Kidney (tissue), 14 donors: Measurements from ENCODE around the gene HOXB3. TPM values are rescaled to one million over a fixed set of nuclear protein-coding genes. Genes with fewer than 3 reads are reported as not detected.

Experiments used
- DNase-seq, 5 donors: peaks; one replicate each; pipeline ENCODE4 v3.0.0-alpha.2; 2013 to 2020
- FAIRE-seq: peaks from 2 replicates; lab custom pipeline; 2012; peaks lifted over from hg19 to GRCh38; lab: Jason Lieb, UNC
- H3K27ac ChIP-seq, 2 donors: one replicate each; pipeline ENCODE4 v1.7.0; 2013; ENCODE audit warnings: low read depth in 2 of 2, low read length in 2 of 2, inconsistent platforms in 1 of 2
- H3K27me3 ChIP-seq: one replicate; pipeline ENCODE4 v1.7.1; 2013; ENCODE audit warnings: low read length, inconsistent platforms; ENCODE audit not compliant: control insufficient read depth, insufficient read depth
- H3K36me3 ChIP-seq, 3 donors: one replicate each; pipeline versions ENCODE4 v1.7.0 to v1.7.1; 2013; ENCODE audit warnings: low read length in 3 of 3, control low read depth in 1 of 3, inconsistent platforms in 1 of 3; ENCODE audit not compliant: insufficient read depth in 3 of 3, control insufficient read depth in 2 of 3
- H3K4me1 ChIP-seq, 3 donors: one replicate each; pipeline versions ENCODE4 v1.7.0 to v1.7.1; 2013; ENCODE audit warnings: low read length in 3 of 3, inconsistent platforms in 1 of 3, low read depth in 1 of 3; ENCODE audit not compliant: control insufficient read depth in 2 of 3, insufficient read depth in 2 of 3
- H3K4me3 ChIP-seq, 3 donors: one replicate each; pipeline versions ENCODE4 v1.7.0 to v1.8.1; 2013; ENCODE audit warnings: low read length in 3 of 3, control low read depth in 1 of 3, inconsistent platforms in 1 of 3
- H3K9ac ChIP-seq, 3 donors: one replicate each; pipeline versions ENCODE4 v1.7.0 to v1.7.1; 2013; ENCODE audit warnings: low read length in 3 of 3, control low read depth in 1 of 3, inconsistent platforms in 1 of 3
- H3K9me3 ChIP-seq, 3 donors: one replicate each; pipeline versions ENCODE4 v1.7.0 to v1.7.1; 2013; ENCODE audit warnings: low read length in 3 of 3, control low read depth in 1 of 3, inconsistent platforms in 1 of 3; ENCODE audit not compliant: control insufficient read depth in 2 of 3, insufficient read depth in 1 of 3
- intact Hi-C: fragments of 100-400 bp; cut with DNase I; formaldehyde crosslinking; loops from one replicate; pipeline ENCODE4 v1.11.1; 2022
- polyA plus RNA-seq: library from polyadenylated mRNA; stranded (reverse); fragments of 350-450 nt; fragmentation: Illumina TruSeq; extraction: RNeasy Lipid Tissue Mini Kit (QIAGEN cat#74804); gene quantifications from one replicate; pipeline ENCODE4 v1.2.3, GENCODE V29; 2014; ENCODE audit warnings: low read depth, low replicate concordance; ENCODE audit not compliant: insufficient read depth
- total RNA-seq: library from RNA; stranded (reverse); fragmentation: NEBNext Ultra II Directional; extraction: Animal tissue kit (Norgen Biotek cat#: 25700); gene quantifications from one replicate; pipeline ENCODE4 v1.2.1, GENCODE V29; 2021
- TF ChIP-seq, protein P1 (sequence below): IDR thresholded peaks from 3 replicates; pipeline ENCODE4 v1.5.1; 2012; ENCODE audit warnings: mild to moderate bottlenecking, moderate library complexity, borderline replicate concordance; ENCODE audit not compliant: insufficient read depth; ENCODE audit errors: extremely low read depth
- donor health status: control.
- donor health status: control.
- donor health status: control.
- donor health status: control.
- donor health status: control.
- donor health status: DM: yes; HTN: yes; CAD: no.
- donor health status: Normal renal cell carcinoma (clear cell type).

The HOXB3 gene
- total and polyA plus RNA-seq, 2 donors from 2014 or later: 12.1 to 99.0 TPM

DNA sequence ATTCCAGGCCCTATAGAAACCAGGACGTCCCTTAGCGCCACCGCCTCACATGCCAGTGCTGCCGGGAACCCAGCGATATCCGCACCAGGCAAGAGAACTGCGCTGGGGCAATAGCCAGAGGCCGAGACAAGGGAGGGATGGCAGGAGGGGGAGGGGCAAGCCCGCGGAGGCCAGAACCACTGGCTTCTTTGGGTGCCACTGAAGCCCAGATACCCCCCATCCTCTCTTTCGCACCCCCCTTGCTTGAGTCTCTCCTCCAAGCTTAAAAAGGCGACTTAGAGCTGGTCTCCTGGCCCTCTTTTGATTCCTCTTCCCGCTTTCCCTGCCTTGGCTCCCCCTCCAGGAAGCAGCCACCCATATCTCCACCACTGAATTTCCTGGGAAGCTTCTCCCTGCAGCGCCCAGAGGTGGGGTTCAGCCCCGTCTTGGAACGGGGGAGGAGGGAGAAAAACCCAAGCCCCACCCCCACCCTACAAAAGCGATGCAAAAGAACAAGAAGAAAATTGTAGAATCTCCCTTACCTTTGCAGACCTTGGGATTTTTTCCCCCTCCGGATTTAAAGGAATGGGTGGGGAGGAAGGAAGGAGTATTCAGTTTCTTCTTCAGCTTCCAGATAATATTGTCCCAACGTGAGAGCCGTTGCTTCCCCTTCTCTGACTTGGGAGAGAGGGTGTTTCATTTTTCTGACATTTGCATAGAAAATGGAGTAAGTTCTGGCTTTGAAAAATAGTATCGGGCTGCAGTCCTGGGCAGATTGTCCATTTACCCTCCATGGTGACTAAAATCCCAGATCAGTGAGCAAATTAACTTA, 14.1 kb upstream of the HOXB3 start:
- H3K27ac ChIP-seq: peak overlapping the region; percentile 90 to 94
- intact Hi-C loops: no loop called here
- FAIRE-seq (no peak), DNase-seq (peak in 2 of 5 donors; percentile 74 to 90)
- no peaks in the 10 kb centered on the region for H3K27me3 ChIP-seq
- H3K4me1 ChIP-seq: peaks cover 3 to 10% (median 9%) of the 10 kb centered on the region in 3 donors
- H3K4me3 ChIP-seq: peak overlapping the region; percentile 72 to 98 (median 94)
- no peaks in the 10 kb centered on the region for H3K36me3 ChIP-seq
- H3K9me3 ChIP-seq: peaks cover 0 to 3% (median 0%) of the 10 kb centered on the region in 3 donors
- H3K9ac ChIP-seq: peak overlapping the region; percentile 79 to 99 (median 94)
- TF ChIP-seq, protein P1, sequence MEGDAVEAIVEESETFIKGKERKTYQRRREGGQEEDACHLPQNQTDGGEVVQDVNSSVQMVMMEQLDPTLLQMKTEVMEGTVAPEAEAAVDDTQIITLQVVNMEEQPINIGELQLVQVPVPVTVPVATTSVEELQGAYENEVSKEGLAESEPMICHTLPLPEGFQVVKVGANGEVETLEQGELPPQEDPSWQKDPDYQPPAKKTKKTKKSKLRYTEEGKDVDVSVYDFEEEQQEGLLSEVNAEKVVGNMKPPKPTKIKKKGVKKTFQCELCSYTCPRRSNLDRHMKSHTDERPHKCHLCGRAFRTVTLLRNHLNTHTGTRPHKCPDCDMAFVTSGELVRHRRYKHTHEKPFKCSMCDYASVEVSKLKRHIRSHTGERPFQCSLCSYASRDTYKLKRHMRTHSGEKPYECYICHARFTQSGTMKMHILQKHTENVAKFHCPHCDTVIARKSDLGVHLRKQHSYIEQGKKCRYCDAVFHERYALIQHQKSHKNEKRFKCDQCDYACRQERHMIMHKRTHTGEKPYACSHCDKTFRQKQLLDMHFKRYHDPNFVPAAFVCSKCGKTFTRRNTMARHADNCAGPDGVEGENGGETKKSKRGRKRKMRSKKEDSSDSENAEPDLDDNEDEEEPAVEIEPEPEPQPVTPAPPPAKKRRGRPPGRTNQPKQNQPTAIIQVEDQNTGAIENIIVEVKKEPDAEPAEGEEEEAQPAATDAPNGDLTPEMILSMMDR: no peak

- H3K9ac ChIP-seq: peak overlapping the region; percentile 59 to 79 (median 77)
- peak overlapping the region; percentile 68 to 98 (median 72) for H3K4me3 ChIP-seq
- intact Hi-C loops: no loop called here
- peaks cover 0 to 2% (median 0%) of the 10 kb centered on the region in 3 donors for H3K9me3 ChIP-seq
- TF ChIP-seq, protein P1: no peak
- no peaks in the 10 kb centered on the region for H3K27me3 ChIP-seq
- FAIRE-seq (no peak), DNase-seq (peak in 4 of 5 donors; percentile 75 to 87 (median 83))
- H3K27ac ChIP-seq: peak overlapping the region; percentile 90 to 94
- H3K4me1 ChIP-seq: peaks cover 2 to 15% (median 9%) of the 10 kb centered on the region in 3 donors
- no peaks in the 10 kb centered on the region for H3K36me3 ChIP-seq
Observed at GRCh38 chr17:48601539-48602425, 11.7 kb upstream of the HOXB3 start.

DNA sequence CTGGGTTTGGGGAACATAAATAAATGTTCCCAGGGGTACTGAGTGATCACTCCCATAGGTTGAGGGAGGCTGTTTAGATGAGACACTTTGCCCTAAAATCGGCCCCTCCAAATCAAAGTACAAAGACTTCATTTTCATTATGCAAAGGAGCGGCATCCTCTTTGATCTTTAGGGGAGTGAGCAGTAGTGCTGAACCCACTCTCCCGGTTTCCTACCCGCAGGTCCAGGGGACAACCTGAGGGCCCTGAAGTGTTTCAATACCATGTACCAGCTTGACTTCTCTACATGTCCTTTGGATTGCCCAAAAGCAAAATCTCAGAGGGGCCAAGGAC, 11.1 kb upstream of the HOXB3 start:
- no peaks in the 10 kb centered on the region for H3K27me3 ChIP-seq
- no peak for FAIRE-seq
- intact Hi-C loops: no loop called here

More for the DNA sequence above, 11.1 kb upstream of the HOXB3 start:
- Histone ChIP-seq H3K4me3 (peak overlapping the region; percentile 68 to 98 (median 72)), H3K4me1 (peaks cover 0 to 15% (median 9%) of the 10 kb centered on the region in 3 donors), H3K36me3 (no peaks in the 10 kb centered on the region), H3K9me3 (no peaks in the 10 kb centered on the region), H3K27ac (peak overlapping the region; percentile 90 to 94), H3K9ac (peak overlapping the region; percentile 43 to 79 (median 77))
- DNase-seq: peak in 1 of 5 donors; percentile 62
- TF ChIP-seq, protein P1: no peak
